Skeletal muscle satellite cell (primary cell): ENCODE data around the gene RSAD2.
"Not testable (repeated sequence)": the region's sequence is repeated elsewhere in the genome, so short reads cannot be mapped to it uniquely, and the experiment has no call there.

Experiments used
- H3K27me3 ChIP-seq: 2 replicates; pipeline ENCODE4 v1.7.0; 2013; ENCODE audit warnings: low read length; ENCODE audit not compliant: control insufficient read depth, insufficient read depth
- H3K36me3 ChIP-seq: 2 replicates; pipeline ENCODE4 v1.7.0; 2013; ENCODE audit warnings: mild to moderate bottlenecking, control low read depth, low read length; ENCODE audit not compliant: insufficient read depth
- H3K4me1 ChIP-seq: 2 replicates; pipeline ENCODE4 v1.7.0; 2013; ENCODE audit warnings: low read length; ENCODE audit not compliant: control insufficient read depth, insufficient read depth
- H3K4me2 ChIP-seq: 2 replicates; pipeline ENCODE4 v1.7.0; 2013; ENCODE audit warnings: mild to moderate bottlenecking, low read length
- H3K4me3 ChIP-seq: 2 replicates; pipeline ENCODE4 v1.7.0; 2013; ENCODE audit warnings: low read length
- H3K9ac ChIP-seq: 2 replicates; pipeline ENCODE4 v1.7.0; 2013; ENCODE audit warnings: mild to moderate bottlenecking, low read depth, low read length, moderate library complexity
- H3K9me3 ChIP-seq: replicated peaks from 2 replicates; pipeline ENCODE4 v1.7.0; 2013; ENCODE audit warnings: mild to moderate bottlenecking, control low read depth, low read length

Gene RSAD2

DNA sequence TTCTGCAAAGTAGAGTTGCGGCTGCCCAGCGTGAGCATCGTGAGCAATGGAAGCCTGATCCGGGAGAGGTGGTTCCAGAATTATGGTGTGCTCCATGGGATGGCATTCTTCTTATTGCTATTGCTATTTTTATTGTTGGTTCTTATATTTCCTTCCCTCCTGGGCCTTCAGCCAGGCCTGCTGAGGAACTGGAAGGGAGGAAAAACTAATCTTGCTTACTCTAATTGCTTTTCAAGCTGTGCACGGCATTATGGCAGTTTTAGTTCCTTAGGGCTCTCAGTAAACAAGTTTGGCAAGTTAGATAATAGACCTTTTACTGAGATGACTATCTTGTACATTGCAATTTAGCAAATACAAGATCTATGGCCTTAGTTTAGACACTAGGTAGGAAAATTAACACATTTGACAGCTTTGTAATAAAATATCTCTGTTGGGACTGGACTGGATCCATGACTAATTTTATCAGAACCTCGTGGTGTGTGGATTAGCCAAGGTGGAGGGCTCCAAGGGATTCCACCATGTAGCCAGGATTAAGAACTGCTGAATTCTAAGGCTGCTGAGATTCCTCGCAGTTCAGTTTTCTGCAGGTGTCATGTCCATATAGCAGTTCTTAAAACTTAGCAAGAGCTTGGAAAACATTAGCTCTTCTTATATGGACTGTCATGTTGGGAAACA, 6.0 kb downstream of the RSAD2 start:
- Histone ChIP-seq H3K4me3 (no peak overlapping the region), H3K27me3 (peaks cover 22% of the 10 kb centered on the region), H3K9ac (no peak overlapping the region), H3K9me3 (no peaks in the 10 kb centered on the region), H3K4me2 (no peak overlapping the region), H3K4me1 (no peaks in the 10 kb centered on the region), H3K36me3 (no peaks in the 10 kb centered on the region)

DNA sequence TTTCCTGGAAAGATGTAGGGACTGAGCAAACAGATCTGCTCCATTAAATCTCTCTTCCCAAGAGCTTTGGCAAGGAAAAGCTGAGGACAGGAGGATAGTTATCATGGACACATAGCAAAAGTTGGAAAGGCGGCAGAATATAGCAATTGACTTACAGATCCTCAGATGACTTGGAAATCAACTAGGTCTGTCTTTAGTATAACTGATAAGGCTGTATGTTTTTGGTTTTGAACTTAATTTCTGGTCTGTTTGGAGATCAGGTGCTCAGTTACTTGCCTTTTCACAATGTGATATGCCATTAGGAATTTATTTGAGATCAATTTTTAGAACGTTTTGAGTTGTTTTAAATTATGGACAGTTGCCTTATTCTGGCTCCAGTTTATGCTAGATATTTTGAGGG, 8.0 kb downstream of the RSAD2 start:
- H3K9ac ChIP-seq: no peak overlapping the region
- H3K9me3 ChIP-seq: no peaks in the 10 kb centered on the region
- H3K4me2 ChIP-seq: no peak overlapping the region
- no peaks in the 10 kb centered on the region for H3K4me1 ChIP-seq
- H3K4me3 ChIP-seq: no peak overlapping the region
- H3K27me3 ChIP-seq: peaks cover 11% of the 10 kb centered on the region
- H3K36me3 ChIP-seq: no peaks in the 10 kb centered on the region

DNA sequence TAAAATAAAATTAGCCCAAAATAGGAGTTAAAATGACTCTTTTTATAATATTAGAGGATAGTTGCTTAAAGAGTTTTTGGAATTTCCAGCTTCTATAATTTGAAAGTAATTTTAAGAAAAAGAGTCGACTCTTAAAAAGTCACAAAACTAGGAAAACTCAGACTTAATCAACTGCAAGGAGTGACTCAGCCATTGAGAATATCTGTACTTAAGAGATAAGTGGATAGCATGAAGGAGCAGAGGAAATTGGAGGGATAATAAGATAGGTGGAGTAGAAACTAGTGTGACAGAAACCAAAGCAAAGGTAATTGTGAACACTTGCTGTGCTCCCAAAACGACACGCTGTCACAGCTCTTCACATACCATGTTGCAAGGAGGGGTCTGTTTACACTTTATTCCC, 8.4 kb downstream of the RSAD2 start:
- Histone ChIP-seq H3K4me2 (no peak overlapping the region), H3K4me1 (no peaks in the 10 kb centered on the region), H3K9ac (no peak overlapping the region), H3K27me3 (peaks cover 11% of the 10 kb centered on the region), H3K4me3 (no peak overlapping the region), H3K9me3 (no peaks in the 10 kb centered on the region), H3K36me3 (no peaks in the 10 kb centered on the region)

DNA sequence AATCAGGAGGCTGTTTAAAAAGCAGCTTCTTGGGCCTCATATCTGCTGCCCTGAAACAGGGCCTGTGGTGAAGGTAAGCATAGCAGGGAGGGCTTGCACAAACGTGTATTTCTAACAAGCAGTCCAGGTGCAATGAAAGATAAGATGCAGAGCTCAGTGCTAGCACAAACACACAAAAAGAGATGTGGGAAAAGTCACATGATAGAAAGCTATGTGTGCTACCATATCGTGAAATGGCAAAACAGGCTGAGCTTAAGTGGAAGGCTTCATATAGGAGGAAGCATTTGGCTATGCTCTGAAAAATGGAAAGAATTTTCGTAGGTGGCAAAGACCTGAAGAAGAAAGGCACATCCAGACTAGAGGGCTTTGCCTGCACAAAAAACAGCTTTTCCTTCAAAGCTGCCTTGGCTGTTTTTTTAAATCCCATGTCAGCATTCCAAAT, 10.2 kb downstream of the RSAD2 start:
- no peak overlapping the region for H3K9ac ChIP-seq
- H3K36me3 ChIP-seq: no peaks in the 10 kb centered on the region
- H3K4me2 ChIP-seq: no peak overlapping the region
- no peaks in the 10 kb centered on the region for H3K4me1 ChIP-seq
- H3K4me3 ChIP-seq: no peak overlapping the region
- H3K27me3 ChIP-seq: peaks cover 11% of the 10 kb centered on the region
- no peaks in the 10 kb centered on the region for H3K9me3 ChIP-seq

DNA sequence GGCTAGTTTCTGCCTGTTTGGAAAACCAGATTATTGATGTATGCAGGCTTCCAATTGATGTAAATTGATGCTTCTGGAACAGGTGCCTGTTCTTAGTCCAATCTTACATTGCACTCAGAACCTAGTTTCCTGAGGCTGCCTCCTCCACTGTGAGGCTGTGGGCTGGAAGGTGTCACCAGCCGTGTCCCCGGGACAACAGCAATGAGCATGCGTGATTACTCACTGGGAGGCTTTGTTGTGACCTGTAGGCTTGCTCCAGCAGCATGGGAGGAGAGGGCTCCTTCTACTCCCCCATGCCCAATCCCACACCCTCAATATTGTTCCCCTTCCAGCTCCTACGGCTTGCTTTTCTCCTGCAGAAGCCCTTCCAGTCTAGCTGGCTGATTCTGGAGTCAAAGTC, 11.1 kb downstream of the RSAD2 start:
- Histone ChIP-seq H3K9me3 (no peaks in the 10 kb centered on the region), H3K4me3 (no peak overlapping the region), H3K27me3 (peaks cover 11% of the 10 kb centered on the region), H3K9ac (no peak overlapping the region), H3K4me1 (no peaks in the 10 kb centered on the region), H3K4me2 (no peak overlapping the region), H3K36me3 (no peaks in the 10 kb centered on the region)

DNA sequence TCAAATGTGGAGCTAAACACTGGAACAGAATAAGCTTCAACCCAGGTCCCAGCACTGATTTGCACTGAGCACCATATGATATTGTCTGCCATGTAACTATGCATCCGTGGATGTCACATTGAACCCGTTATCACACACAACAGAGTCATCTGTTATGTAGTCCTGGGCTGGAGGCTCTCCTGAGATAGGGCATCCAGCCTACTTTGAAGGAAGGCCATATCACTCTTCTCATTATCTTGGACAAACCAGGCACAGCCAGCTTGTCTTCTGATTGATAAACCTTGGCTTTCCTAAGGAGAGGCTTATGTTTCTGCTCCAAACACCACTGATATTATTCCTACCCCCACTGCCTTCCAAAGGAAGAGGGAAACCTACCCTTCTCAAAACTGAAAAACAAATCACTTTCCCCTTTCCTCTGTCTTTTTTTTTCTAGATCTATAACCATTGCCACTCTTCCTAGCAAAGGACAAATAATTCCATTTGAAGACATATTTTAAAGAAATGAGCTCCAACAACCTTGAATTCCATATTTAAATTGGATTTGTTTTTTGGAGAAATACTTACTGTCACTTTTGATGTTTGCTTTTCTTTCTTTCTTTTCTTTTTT, 16.4 kb downstream of the RSAD2 start:
- H3K4me3 ChIP-seq: no peak overlapping the region
- H3K9me3 ChIP-seq: no peaks in the 10 kb centered on the region
- no peaks in the 10 kb centered on the region for H3K4me1 ChIP-seq
- peaks cover 10% of the 10 kb centered on the region for H3K27me3 ChIP-seq
- H3K9ac ChIP-seq: no peak overlapping the region
- no peak overlapping the region for H3K4me2 ChIP-seq
- no peaks in the 10 kb centered on the region for H3K36me3 ChIP-seq

DNA sequence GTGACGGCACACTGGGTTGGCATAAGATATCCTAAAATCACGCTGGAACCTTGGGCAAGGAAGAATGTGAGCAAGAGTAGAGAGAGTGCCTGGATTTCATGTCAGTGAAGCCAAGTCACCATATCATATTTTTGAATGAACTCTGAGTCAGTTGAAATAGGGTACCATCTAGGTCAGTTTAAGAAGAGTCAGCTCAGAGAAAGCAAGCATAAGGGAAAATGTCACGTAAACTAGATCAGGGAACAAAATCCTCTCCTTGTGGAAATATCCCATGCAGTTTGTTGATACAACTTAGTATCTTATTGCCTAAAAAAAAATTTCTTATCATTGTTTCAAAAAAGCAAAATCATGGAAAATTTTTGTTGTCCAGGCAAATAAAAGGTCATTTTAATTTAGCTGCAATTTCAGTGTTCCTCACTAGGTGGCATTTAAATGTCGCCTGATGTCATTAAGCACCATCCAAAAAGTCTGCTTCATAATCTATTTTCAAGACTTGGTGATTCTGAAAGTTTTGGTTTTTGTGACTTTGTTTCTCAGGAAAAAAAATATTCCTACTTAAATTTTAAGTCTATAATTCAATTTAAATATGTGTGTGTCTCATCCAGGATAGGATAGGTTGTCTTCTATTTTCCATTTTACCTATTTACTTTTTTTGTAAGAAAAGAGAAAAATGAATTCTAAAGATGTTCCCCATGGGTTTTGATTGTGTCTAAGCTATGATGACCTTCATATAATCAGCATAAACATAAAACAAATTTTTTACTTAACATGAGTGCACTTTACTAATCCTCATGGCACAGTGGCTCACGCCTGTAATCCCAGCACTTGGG, 19.6 kb downstream of the RSAD2 start:
- no peaks in the 10 kb centered on the region for H3K9me3 ChIP-seq

DNA sequence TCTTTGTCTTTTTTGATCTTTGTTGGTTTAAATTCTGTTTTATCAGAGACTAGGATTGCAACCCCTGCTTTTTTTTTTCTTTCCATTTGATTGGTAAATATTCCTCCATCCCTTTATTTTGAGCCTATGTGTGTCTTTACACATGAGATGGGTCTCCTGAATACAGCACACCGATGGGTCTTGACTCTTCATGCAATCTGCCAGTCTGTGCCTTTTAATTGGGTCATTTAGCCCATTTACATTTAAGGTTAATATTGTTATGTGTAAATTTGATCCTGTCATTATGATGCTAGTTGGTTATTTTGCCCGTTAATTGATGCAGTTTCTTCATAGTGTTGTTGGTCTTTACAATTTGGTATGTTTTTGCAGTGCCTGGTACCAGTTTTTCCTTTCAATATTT, 25.0 kb downstream of the RSAD2 start:
- H3K36me3 ChIP-seq, H3K9me3 ChIP-seq, H3K27me3 ChIP-seq, H3K4me1 ChIP-seq, H3K9ac ChIP-seq, H3K4me3 ChIP-seq, H3K4me2 ChIP-seq: not testable (repeated sequence)

More for the DNA sequence above, 19.6 kb downstream of the RSAD2 start:
- Histone ChIP-seq H3K9ac (no peak overlapping the region), H3K4me1 (no peaks in the 10 kb centered on the region), H3K27me3 (peaks cover 10% of the 10 kb centered on the region), H3K4me2 (no peak overlapping the region), H3K36me3 (no peaks in the 10 kb centered on the region), H3K4me3 (no peak overlapping the region)

DNA sequence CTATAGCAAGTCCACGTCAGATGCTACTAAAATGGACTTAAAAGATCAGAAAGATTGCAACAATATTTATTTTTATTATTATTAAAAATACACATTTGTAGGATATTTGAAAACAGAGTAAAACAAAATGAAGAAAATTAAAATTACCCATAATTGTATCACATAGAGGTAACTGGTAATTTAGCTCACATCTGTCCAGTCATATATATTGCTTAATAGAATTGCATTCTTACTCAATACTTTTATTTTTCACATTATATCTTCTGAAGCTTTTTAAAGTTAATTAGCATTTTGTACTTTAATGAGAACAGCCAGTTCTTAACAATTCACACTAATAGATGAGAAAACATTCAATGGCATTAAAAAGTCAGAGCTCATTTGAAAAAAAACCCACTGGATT, 28.1 kb downstream of the RSAD2 start:
- Histone ChIP-seq H3K27me3 (peaks cover 22% of the 10 kb centered on the region), H3K4me3 (no peak overlapping the region), H3K4me1 (no peaks in the 10 kb centered on the region), H3K9me3 (no peaks in the 10 kb centered on the region), H3K9ac (no peak overlapping the region), H3K4me2 (no peak overlapping the region), H3K36me3 (no peaks in the 10 kb centered on the region)

DNA sequence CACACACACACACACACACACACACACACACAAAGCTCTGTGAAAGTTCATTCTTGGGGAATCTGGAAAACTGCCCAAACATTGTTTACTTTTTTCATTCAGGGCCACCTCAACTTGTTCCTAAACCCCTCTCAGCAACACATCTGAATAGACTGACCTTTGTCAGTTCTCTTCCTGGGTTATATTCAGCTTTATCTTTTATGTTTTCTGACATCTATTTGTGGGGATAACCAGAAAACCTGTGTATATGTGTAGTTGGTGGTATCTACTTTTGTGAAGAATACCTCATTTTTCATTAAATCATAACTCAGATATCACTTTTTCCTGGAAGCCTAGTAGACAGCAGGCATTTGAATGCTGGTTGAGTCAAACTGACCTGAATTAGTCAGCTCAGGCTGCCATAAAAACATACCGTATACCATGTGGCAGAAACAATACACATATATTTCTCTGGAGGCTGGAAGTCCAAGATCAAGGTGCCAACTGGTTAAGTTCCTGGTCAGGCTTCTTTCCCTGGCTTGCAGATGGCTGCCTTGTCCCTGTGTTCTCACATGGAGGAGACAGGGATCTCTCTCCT, 28.7 kb downstream of the RSAD2 start:
- Histone ChIP-seq H3K9me3 (no peaks in the 10 kb centered on the region), H3K4me3 (no peak overlapping the region), H3K36me3 (no peaks in the 10 kb centered on the region), H3K4me1 (no peaks in the 10 kb centered on the region), H3K9ac (no peak overlapping the region), H3K27me3 (peaks cover 28% of the 10 kb centered on the region), H3K4me2 (no peak overlapping the region)

DNA sequence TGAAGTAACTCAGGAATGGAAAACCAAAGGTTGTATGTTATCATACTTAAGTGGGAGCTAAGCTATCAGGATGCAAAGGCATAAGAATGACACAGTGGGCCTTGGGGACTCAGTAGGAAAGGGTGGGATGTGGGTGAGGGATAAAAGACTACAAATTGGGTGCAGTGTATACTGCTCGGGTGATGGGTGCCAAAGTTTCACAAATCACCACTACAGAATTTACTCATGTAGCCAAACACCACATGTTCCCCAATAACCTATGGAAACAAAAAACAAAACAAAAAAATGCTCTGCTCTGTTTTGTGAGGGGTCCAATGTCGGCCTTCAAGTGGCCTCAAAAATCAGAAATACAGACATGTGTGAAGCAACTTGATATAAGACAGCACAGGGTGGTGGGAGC, 30.7 kb downstream of the RSAD2 start:
- no peak overlapping the region for H3K4me2 ChIP-seq
- H3K27me3 ChIP-seq: peaks cover 45% of the 10 kb centered on the region
- no peaks in the 10 kb centered on the region for H3K36me3 ChIP-seq
- H3K9ac ChIP-seq: no peak overlapping the region
- H3K4me3 ChIP-seq: no peak overlapping the region
- no peaks in the 10 kb centered on the region for H3K9me3 ChIP-seq
- no peaks in the 10 kb centered on the region for H3K4me1 ChIP-seq
